ENCODE measurements around the gene NABP2. TPM values are rescaled to one million over a fixed set of nuclear protein-coding genes. Genes with fewer than 3 reads are reported as not detected.

The NABP2 gene
- polyA plus RNA-seq, 2 of the 4 experiments (the other 2 are of a cell fraction), result 64.1 to 86.7 TPM

GRCh38 chr12:56188131-56188777 lies 35.9 kb upstream of the NABP2 start:
- H3K4me3 ChIP-seq, result peak overlapping the region; percentile 81
- H3K27ac ChIP-seq, result peak overlapping the region; percentile 93 to 99
- DNase-seq (ENCODE audit: low read depth in 1 of 2, low spot score in 1 of 2) (no peak), FAIRE-seq (no peak), ATAC-seq (no peak)
- H3K4me1 ChIP-seq, result peaks cover 13% of the 10 kb centered on the region
- WGBS (ENCODE audit: missing lambda C conversion rate), result 27% methylated on average over 10 of the region's 10 CpGs
- peak overlapping the region; percentile 99 for H3K4me2 ChIP-seq
- H3K9me3 ChIP-seq, result no peaks in the 10 kb centered on the region
- ChIA-PET CTCF (interaction anchor here (0.5 to 6.8 kb wide), 16 partner anchors 9 to 396 kb away, joined by 3 to 204 read pairs (median 24); partner anchors contain the start of genes ANKRD52, ESYT1, MYL6 and RNF41), POLR2A (interaction anchor here (1.5 to 1.7 kb wide), 2 partner anchors 29 to 69 kb away, joined by 7 to 36 read pairs; partner anchors contain the start of genes MYL6 and ZC3H10)
- TF ChIP-seq CHD2 (IDR thresholded peaks at IDR 0.05; ENCODE audit: low read length, partially characterized antibody), result no peak

- CTCF ChIA-PET, result interaction anchor here (0.7 to 6.8 kb wide), 31 partner anchors 9 to 371 kb away, joined by 3 to 204 read pairs (median 9); partner anchors contain the start of genes ANKRD52, ESYT1, MYL6 and ORMDL2
- ATAC-seq (peak; percentile 1 to 5; a peak in 3 of 6 replicates), FAIRE-seq (no peak), DNase-seq (ENCODE audit: low read depth in 1 of 2, low spot score in 1 of 2) (no peak)
- POLR2A ChIA-PET, result interaction anchor here (1.3 to 1.7 kb wide), 7 partner anchors 30 to 127 kb away, joined by 3 to 36 read pairs (median 12); partner anchors contain the start of genes CNPY2, ESYT1, MYL6 and MYL6B
- Histone ChIP-seq H3K9me3 (no peaks in the 10 kb centered on the region), H3K27ac (peak overlapping the region; percentile 93 to 99), H3K4me1 (peaks cover 13% of the 10 kb centered on the region), H3K4me2 (peak overlapping the region; percentile 99), H3K4me3 (peak overlapping the region; percentile 81)
- 5% methylated on average over 14 of the region's 17 CpGs for WGBS (ENCODE audit: missing lambda C conversion rate)
- TF ChIP-seq ELK1 (IDR thresholded peaks at IDR 0.05; ENCODE audit: low read depth, low read length) (no peak), FOXS1 (CRISPR knock-in tag; IDR thresholded peaks at IDR 0.05) (no peak), MAFK (IDR thresholded peaks at IDR 0.05; ENCODE audit: partially characterized antibody) (no peak), POLR2A (IDR thresholded peaks at IDR 0.05; ENCODE audit: low read length) (no peak), BHLHE40 (IDR thresholded peaks at IDR 0.05; ENCODE audit: low read depth, low read length) (no peak), SREBF2 (IDR thresholded peaks at IDR 0.05) (no peak), EHF (CRISPR knock-in tag; IDR thresholded peaks at IDR 0.05) (no peak), RAD21 (conservative IDR thresholded peaks at IDR 0.05 in 1 of 2, IDR thresholded peaks at IDR 0.05 in 1 of 2) (no peak), PBX3 (IDR thresholded peaks at IDR 0.05) (no peak), HOXB13 (CRISPR knock-in tag; IDR thresholded peaks at IDR 0.05; ENCODE audit: low read depth) (no peak), SMC3 (IDR thresholded peaks at IDR 0.05) (no peak), CHD2 (IDR thresholded peaks at IDR 0.05; ENCODE audit: low read length, partially characterized antibody) (no peak), E2F6 (IDR thresholded peaks at IDR 0.05; ENCODE audit: borderline replicate concordance, low read depth) (no peak), HOXA7 (CRISPR knock-in tag; IDR thresholded peaks at IDR 0.05) (no peak)
Observed at GRCh38 chr12:56188778-56189098, 35.4 kb upstream of the NABP2 start.

- peak; percentile 91 to 92 for DNase-seq (ENCODE audit: low read depth in 1 of 2, low spot score in 1 of 2)
- 2% methylated on average over 44 of the region's 93 CpGs for WGBS (ENCODE audit: missing lambda C conversion rate)
- Histone ChIP-seq H3K4me1 (peaks cover 13% of the 10 kb centered on the region), H3K27ac (peak within 1 kb of the TSS; percentile 93 to 99), H3K9me3 (no peaks in the 10 kb centered on the region), H3K4me3 (peak within 1 kb of the TSS; percentile 81), H3K4me2 (peak within 1 kb of the TSS; percentile 99)
- ChIA-PET POLR2A (interaction anchor here (0.6 to 1.7 kb wide), 13 partner anchors 14 to 275 kb away, joined by 3 to 36 read pairs (median 5); partner anchors contain the start of genes ANKRD52, CNPY2, ESYT1 and MYL6), CTCF (interaction anchor here (0.6 to 6.8 kb wide), 68 partner anchors 9 to 1327 kb away, joined by 3 to 204 read pairs (median 6); partner anchors contain the start of genes ANKRD52, CNPY2, COQ10A and CS)
- ATAC-seq, result peak; percentile 83 to 91
- FAIRE-seq, result no peak
- TF ChIP-seq MAFK (IDR thresholded peaks at IDR 0.05; ENCODE audit: partially characterized antibody) (no peak), RFX5 (IDR thresholded peaks at IDR 0.05) (no peak), TP53 (CRISPR knock-in tag; IDR thresholded peaks at IDR 0.05) (no peak), HOXB5 (CRISPR knock-in tag; IDR thresholded peaks at IDR 0.05) (no peak), CHD2 (IDR thresholded peaks at IDR 0.05; ENCODE audit: low read length, partially characterized antibody) (no peak), JUN (IDR thresholded peaks at IDR 0.05) (peak; percentile 35 to 72; a peak in 4 of 5 replicates), KDM1A (IDR thresholded peaks at IDR 0.05; ENCODE audit: low read depth) (no peak), ZNF302 (CRISPR knock-in tag; IDR thresholded peaks at IDR 0.05) (no peak), E2F6 (IDR thresholded peaks at IDR 0.05; ENCODE audit: borderline replicate concordance, low read depth) (0 out of 2 replicates have a peak, but pooled peaks have one; percentile 50), CEBPB (IDR thresholded peaks at IDR 0.05) (no peak), SREBF2 (IDR thresholded peaks at IDR 0.05) (no peak), KDM5A (IDR thresholded peaks at IDR 0.05) (no peak; the same call in 1 of the 2 replicates), NFE2L2 (conservative IDR thresholded peaks at IDR 0.05; ENCODE audit: low read length) (no peak), HES2 (IDR thresholded peaks at IDR 0.05) (no peak), ZFP36 (IDR thresholded peaks at IDR 0.05; ENCODE audit: borderline replicate concordance, partially characterized antibody) (peak; percentile 98), GATA3 (IDR thresholded peaks at IDR 0.05; ENCODE audit: borderline replicate concordance) (no peak)
Observed at GRCh38 chr12:56189099-56189917, 34.8 kb upstream of the NABP2 start, which contains the start of gene SMARCC2. Gene SMARCC2, minus strand, starts transcription at chr12:56189483. Its CDS starts 22 bp downstream, at chr12:56189461.
